Spleen (tissue), 11 donors: ENCODE measurements around the gene ROR1. TPM values are rescaled to one million over a fixed set of nuclear protein-coding genes. Genes with fewer than 3 reads are reported as not detected.

Source experiments
- DNase-seq: peaks from one replicate; pipeline ENCODE4 v3.0.0-alpha.2; 2020
- H3K27ac ChIP-seq, 8 donors: fragments of 200-600 bp; sonication (generic) in 7 of 8; 1 replicate in 4 of 8; 2 replicates in 4 of 8; pipeline versions ENCODE4 v1.5.0 to v1.8.0; 2016 to 2021; ENCODE audit warnings: inconsistent platforms in 4 of 8, mild to moderate bottlenecking in 4 of 8, moderate library complexity in 1 of 8
- H3K27me3 ChIP-seq, 7 donors: fragments of 200-600 bp; sonication (generic) in 6 of 7; replicated peaks in 1 of 7; 1 replicate in 4 of 7; 2 replicates in 3 of 7; pipeline versions ENCODE4 v1.5.0 to v1.8.0; 2016 to 2021; ENCODE audit warnings: inconsistent platforms in 3 of 7, mild to moderate bottlenecking in 1 of 7
- H3K36me3 ChIP-seq, 6 donors: fragments of 200-600 bp; sonication (generic) in 5 of 6; 1 replicate in 4 of 6; 2 replicates in 2 of 6; pipeline versions ENCODE4 v1.5.0 to v1.8.0; 2016 to 2021; ENCODE audit warnings: inconsistent platforms in 2 of 6
- H3K4me1 ChIP-seq, 6 donors: fragments of 200-600 bp; sonication (generic) in 5 of 6; 1 replicate in 3 of 6; 2 replicates in 3 of 6; pipeline versions ENCODE4 v1.5.0 to v1.8.0; 2016 to 2021; ENCODE audit warnings: inconsistent platforms in 3 of 6
- H3K4me3 ChIP-seq, 8 donors: fragments of 200-600 bp; sonication (generic) in 7 of 8; 1 replicate in 4 of 8; 2 replicates in 4 of 8; pipeline versions ENCODE4 v1.5.0 to v1.8.0; 2016 to 2021; ENCODE audit warnings: inconsistent platforms in 4 of 8, mild to moderate bottlenecking in 4 of 8, moderate library complexity in 2 of 8
- H3K9me3 ChIP-seq, 8 donors: fragments of 200-600 bp; sonication (generic) in 7 of 8; 1 replicate in 4 of 8; 2 replicates in 4 of 8; pipeline versions ENCODE4 v1.5.0 to v1.8.0; 2016 to 2021; ENCODE audit warnings: inconsistent platforms in 4 of 8
- CTCF ChIP-seq, 11 experiments: fragments of 200-600 bp in 7 of 11; fragments of 450-650 bp in 4 of 11; sonication (generic) in 4 of 11; IDR thresholded peaks in 8 of 11; conservative IDR thresholded peaks in 3 of 11; 1 replicate in 7 of 11; 2 replicates in 4 of 11; pipeline versions ENCODE4 v1.4.0 to v1.8.0; 2016 to 2021; ENCODE audit warnings: antibody characterized with exemption in 11 of 11, inconsistent platforms in 4 of 11, mild to moderate bottlenecking in 1 of 11
- POLR2A ChIP-seq, 3 donors: fragments of 450-650 bp; IDR thresholded peaks; one replicate each; pipeline ENCODE4 v1.5.1; 2017; ENCODE audit warnings: antibody characterized with exemption in 3 of 3, mild to moderate bottlenecking in 1 of 3
- POLR2AphosphoS5 ChIP-seq, 3 donors: sonication (generic); formaldehyde crosslinking; IDR thresholded peaks; one replicate each; pipeline ENCODE4 v1.5.1; 2017; ENCODE audit warnings: antibody characterized with exemption in 3 of 3
- WGBS, 5 donors: extraction: QIAGEN DNeasy Blood & Tissue Kit in 3 of 5; methylation state at CpG; one replicate each; pipeline versions ENCODE4 v1.1.5 to v1.1.7; 2013 to 2018; 5-methylcytosine and 5-hydroxymethylcytosine counted together
- intact Hi-C: fragments of 100-400 bp; cut with DNase I; formaldehyde crosslinking; loops from one replicate; pipeline ENCODE4 v1.15.0; 2023; ENCODE audit warnings: low total_unique reads
- polyA plus RNA-seq, 3 donors: library from polyadenylated mRNA; stranded (reverse); fragments of 200-250 nt; gene quantifications; one replicate each; pipeline ENCODE4 v1.2.1, GENCODE V29; 2013
- total RNA-seq, 7 donors: library from RNA; depleted of rRNA in 3 of 7; stranded (reverse); fragments of >200 nt in 3 of 7; fragmentation: NEBNext Ultra II Directional in 4 of 7; extraction: Animal tissue kit (Norgen Biotek cat#: 25700) in 4 of 7; gene quantifications; one replicate each; pipeline versions ENCODE4 v1.1.0 to v1.2.1, GENCODE V29; 2016 to 2021
- donor health status: healthy with polysubstance abuse.
- donor health status: DM: no; HTN: no; CAD: no; lungs with moderate emphysema.
- donor health status: DM: no; HTN: no; CAD: no.
- donor health status: Bipolar disorder and iron deficiency.
- donor health status: healthy.
- donor health status: DM: no; HTN: no; CAD: no.
- donor health status: DM: yes; HTN: yes; CAD: no.

The ROR1 gene
- total and polyA plus RNA-seq, 10 donors = 0.43 to 12.3 (median 6.4) TPM

DNA sequence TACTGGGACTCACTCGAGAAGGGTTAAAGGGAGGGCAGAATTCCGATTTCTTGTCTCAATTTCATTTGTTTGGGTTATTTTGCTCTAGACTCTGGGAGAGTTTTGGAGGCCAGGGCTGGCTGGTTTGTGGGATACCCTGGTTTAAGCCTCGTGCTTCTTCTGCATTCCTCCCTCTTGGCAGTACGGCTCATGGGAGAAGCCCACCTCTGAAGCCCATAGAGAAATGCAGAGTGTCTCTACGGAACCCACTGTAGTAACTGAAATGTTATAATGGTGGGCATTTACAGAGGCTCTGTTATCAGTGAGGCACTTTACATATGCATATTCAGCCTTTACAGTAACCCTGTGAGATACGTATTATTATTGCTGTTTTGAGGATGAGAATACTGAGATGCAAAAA, 43.9 kb downstream of the ROR1 start:
- Histone ChIP-seq H3K4me1 (peaks cover 0 to 32% (median 12%) of the 10 kb centered on the region in 6 donors), H3K9me3 (peaks cover 0 to 7% (median 0%) of the 10 kb centered on the region in 8 donors), H3K36me3 (no peaks in the 10 kb centered on the region), H3K27ac (no peak overlapping the region), H3K27me3 (no peaks in the 10 kb centered on the region), H3K4me3 (no peak overlapping the region)
- intact Hi-C loops = no loop called here
- no peak for DNase-seq
- TF ChIP-seq CTCF (IDR thresholded peaks at IDR 0.05 in 8 of 11, conservative IDR thresholded peaks at IDR 0.05 in 3 of 11) (no peak), POLR2A (IDR thresholded peaks at IDR 0.05) (no peak), POLR2AphosphoS5 (IDR thresholded peaks at IDR 0.05) (no peak)
- 80 to 87% (median 81%) methylated on average over 6 of the region's 6 CpGs for WGBS, 5 donors

- H3K27ac ChIP-seq = no peak overlapping the region
- peaks cover 0 to 7% (median 0%) of the 10 kb centered on the region in 8 donors for H3K9me3 ChIP-seq
- intact Hi-C loops = no loop called here
- no peak overlapping the region for H3K4me3 ChIP-seq
- no peaks in the 10 kb centered on the region for H3K27me3 ChIP-seq
- TF ChIP-seq POLR2A (IDR thresholded peaks at IDR 0.05) (no peak), POLR2AphosphoS5 (IDR thresholded peaks at IDR 0.05) (no peak), CTCF (IDR thresholded peaks at IDR 0.05 in 8 of 11, conservative IDR thresholded peaks at IDR 0.05 in 3 of 11) (no peak)
- DNase-seq = no peak
- H3K4me1 ChIP-seq = peaks cover 0 to 27% (median 9%) of the 10 kb centered on the region in 6 donors
- H3K36me3 ChIP-seq = no peaks in the 10 kb centered on the region
- 86 to 100% (median 97%) methylated on average over 1 of the region's 1 CpG for WGBS, 5 donors
Measured at GRCh38 chr1:63818567-63819325, 44.9 kb downstream of the ROR1 start.

DNA sequence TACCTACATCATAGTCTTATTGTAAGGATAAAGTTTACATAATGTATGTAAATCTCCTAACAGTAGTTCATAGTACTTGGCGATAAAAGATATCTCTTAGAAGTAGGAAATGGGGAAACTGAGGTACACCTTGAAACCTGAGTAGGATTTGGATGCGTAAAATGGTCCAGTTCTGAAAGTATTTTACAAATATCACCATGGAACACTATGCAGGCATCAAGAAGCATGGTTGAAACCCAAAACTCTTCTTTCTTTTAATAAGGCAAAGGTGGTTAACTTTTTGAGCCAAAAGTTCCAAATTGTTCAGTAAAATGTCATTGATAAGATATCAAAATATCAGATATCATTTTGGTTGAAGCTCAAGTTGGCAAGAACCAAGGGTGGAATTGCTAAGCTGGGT, 46.0 kb downstream of the ROR1 start:
- no peaks in the 10 kb centered on the region for H3K36me3 ChIP-seq
- H3K9me3 ChIP-seq = peaks cover 0 to 7% (median 0%) of the 10 kb centered on the region in 8 donors
- H3K4me3 ChIP-seq = no peak overlapping the region
- H3K4me1 ChIP-seq = peaks cover 0 to 27% (median 6%) of the 10 kb centered on the region in 6 donors
- no peaks in the 10 kb centered on the region for H3K27me3 ChIP-seq
- TF ChIP-seq POLR2AphosphoS5 (IDR thresholded peaks at IDR 0.05) = no peak
- no peak for TF ChIP-seq POLR2A (IDR thresholded peaks at IDR 0.05)
- no peak for TF ChIP-seq CTCF (IDR thresholded peaks at IDR 0.05 in 8 of 11, conservative IDR thresholded peaks at IDR 0.05 in 3 of 11)
- no peak for DNase-seq
- H3K27ac ChIP-seq = no peak overlapping the region
- intact Hi-C loops = no loop called here
- 89 to 99% (median 96%) methylated on average over 2 of the region's 2 CpGs for WGBS, 5 donors
